Thoracic aorta (tissue), 2 donors: ENCODE measurements around the gene RAPH1. TPM values are rescaled to one million over a fixed set of nuclear protein-coding genes. Genes with fewer than 3 reads are reported as not detected.
"Not testable (repeated sequence)": the region's sequence is repeated elsewhere in the genome, so short reads cannot be mapped to it uniquely, and the experiment has no call there.

Source experiments
- ATAC-seq: fragments of 150-250 bp; one replicate; pipeline ENCODE4 v1.8.0; 2017; ENCODE audit warnings: low read depth; ENCODE audit not compliant: insufficient number of reproducible peaks, low FRiP score
- DNase-seq: peaks from one replicate; pipeline ENCODE4 v3.0.0-alpha.2; 2020; ENCODE audit warnings: low spot score
- H3K27ac ChIP-seq, 2 donors: fragments of 200-600 bp; sonication (generic); 1 replicate in 1 of 2; 2 replicates in 1 of 2; pipeline ENCODE4 v1.5.1; 2016; ENCODE audit warnings: mild to moderate bottlenecking in 2 of 2, moderate library complexity in 2 of 2
- H3K27me3 ChIP-seq: fragments of 200-600 bp; sonication (generic); replicated peaks from 2 replicates; pipeline ENCODE4 v1.6.0; 2016; ENCODE audit warnings: mild to moderate bottlenecking; ENCODE audit not compliant: insufficient read depth
- H3K36me3 ChIP-seq: fragments of 200-600 bp; sonication (generic); one replicate; pipeline ENCODE4 v1.5.1; 2016
- H3K4me1 ChIP-seq, 2 donors: fragments of 200-600 bp; sonication (generic); 1 replicate in 1 of 2; 2 replicates in 1 of 2; pipeline versions ENCODE4 v1.5.1 to v1.6.0; 2016; ENCODE audit warnings: low read depth in 2 of 2, mild to moderate bottlenecking in 1 of 2; ENCODE audit not compliant: control insufficient read depth in 1 of 2
- H3K4me3 ChIP-seq: fragments of 200-600 bp; sonication (generic); 2 replicates; pipeline ENCODE4 v1.5.1; 2016; ENCODE audit warnings: mild to moderate bottlenecking
- H3K9me3 ChIP-seq: fragments of 200-600 bp; sonication (generic); 2 replicates; pipeline ENCODE4 v1.5.1; 2016
- total RNA-seq, 2 donors: library from RNA; depleted of rRNA; stranded (reverse); fragments of >200 nt; gene quantifications; one replicate each; pipeline versions ENCODE4 v1.1.0 to v1.2.3, GENCODE V29; 2016
- TF ChIP-seq, protein P1 (sequence below): fragments of 200-600 bp; sonication (generic); IDR thresholded peaks from one replicate; pipeline ENCODE4 v1.5.1; 2019; ENCODE audit warnings: antibody characterized with exemption

Gene RAPH1
- total RNA-seq, 2 donors from 2014 or later, result 44.8 to 86.8 TPM

DNA sequence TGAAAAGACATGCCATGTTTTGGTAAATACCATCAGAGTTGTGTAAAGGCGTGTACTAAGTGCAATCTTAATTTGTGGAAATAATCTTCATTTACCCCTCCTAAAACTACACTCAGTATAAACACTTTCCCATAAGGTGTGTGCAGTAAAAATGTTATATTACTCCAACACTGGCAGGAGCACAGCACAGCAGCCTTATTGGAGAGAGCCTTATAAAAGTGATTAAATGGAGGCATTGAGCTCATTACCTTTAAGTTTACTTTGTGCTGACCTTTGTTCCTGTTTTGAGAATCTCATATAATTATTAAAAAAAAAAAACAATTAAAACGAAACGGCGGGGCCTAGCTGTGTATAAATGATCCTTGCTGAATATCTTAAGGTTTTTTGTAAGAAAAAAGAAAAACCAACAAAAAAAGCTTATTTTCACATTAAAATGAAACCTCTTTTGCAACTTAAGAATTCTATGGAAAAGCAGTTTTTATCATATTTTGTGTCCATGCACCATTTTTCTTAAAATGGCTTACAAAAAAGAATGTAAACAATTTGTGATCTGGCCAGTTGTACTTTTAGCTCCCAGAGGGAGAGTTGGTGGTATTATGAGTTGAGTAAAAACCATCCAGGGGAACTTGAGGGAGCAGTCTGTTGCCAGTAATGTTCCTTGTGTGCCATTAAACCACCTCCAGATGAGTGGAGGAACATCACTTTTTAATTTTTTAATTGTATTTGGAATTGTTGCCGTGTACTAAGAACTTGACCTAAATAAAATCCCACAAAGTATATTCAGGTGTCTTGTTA, 103.5 kb downstream of the RAPH1 start:
- DNase-seq, result no peak
- Histone ChIP-seq H3K9me3 (no peaks in the 10 kb centered on the region), H3K27me3 (no peaks in the 10 kb centered on the region), H3K36me3 (no peaks in the 10 kb centered on the region), H3K27ac (no peak overlapping the region), H3K4me1 (no peaks in the 10 kb centered on the region), H3K4me3 (no peak overlapping the region)
- ATAC-seq, result no peak
- TF ChIP-seq, protein P1, sequence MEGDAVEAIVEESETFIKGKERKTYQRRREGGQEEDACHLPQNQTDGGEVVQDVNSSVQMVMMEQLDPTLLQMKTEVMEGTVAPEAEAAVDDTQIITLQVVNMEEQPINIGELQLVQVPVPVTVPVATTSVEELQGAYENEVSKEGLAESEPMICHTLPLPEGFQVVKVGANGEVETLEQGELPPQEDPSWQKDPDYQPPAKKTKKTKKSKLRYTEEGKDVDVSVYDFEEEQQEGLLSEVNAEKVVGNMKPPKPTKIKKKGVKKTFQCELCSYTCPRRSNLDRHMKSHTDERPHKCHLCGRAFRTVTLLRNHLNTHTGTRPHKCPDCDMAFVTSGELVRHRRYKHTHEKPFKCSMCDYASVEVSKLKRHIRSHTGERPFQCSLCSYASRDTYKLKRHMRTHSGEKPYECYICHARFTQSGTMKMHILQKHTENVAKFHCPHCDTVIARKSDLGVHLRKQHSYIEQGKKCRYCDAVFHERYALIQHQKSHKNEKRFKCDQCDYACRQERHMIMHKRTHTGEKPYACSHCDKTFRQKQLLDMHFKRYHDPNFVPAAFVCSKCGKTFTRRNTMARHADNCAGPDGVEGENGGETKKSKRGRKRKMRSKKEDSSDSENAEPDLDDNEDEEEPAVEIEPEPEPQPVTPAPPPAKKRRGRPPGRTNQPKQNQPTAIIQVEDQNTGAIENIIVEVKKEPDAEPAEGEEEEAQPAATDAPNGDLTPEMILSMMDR, result no peak

DNA sequence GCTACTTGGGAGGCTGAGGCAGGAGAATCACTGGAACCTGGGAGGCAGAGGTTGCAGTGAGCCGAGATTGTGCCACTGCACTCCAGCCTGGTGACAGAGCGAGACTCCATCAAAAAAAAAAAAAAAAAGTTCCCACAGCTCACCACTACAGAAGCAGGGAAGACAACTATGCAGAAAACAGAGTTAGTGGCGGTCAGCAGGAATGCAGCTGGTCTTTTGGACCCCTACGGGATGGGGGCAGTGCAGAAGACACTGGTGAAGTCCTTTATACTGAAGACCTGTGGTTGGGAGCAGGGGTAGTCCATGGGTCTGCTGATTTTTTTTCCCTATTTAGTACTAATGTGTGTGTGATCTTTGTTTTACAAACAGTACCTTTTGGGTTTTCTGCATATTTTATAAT, 105.5 kb downstream of the RAPH1 start:
- not testable (repeated sequence) for H3K27ac ChIP-seq, H3K27me3 ChIP-seq, DNase-seq, H3K36me3 ChIP-seq, H3K4me3 ChIP-seq, H3K9me3 ChIP-seq, ATAC-seq, H3K4me1 ChIP-seq

DNA sequence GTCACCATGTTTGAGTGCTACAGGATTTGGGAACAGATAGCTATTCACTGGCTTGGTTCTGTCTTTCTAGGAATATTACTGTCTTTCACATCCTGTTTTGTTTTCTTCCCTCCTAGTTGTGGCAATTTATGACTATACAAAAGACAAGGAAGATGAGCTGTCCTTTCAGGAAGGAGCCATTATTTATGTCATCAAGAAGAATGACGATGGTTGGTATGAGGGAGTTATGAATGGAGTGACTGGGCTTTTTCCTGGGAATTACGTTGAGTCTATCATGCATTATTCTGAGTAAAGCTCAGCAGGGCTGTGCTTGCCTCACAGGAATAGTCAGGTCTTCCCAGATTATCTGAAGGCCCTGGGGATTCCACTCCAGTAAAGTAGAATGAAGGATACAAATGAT, 108.0 kb downstream of the RAPH1 start:
- Histone ChIP-seq H3K4me3 (no peak overlapping the region), H3K36me3 (peaks cover 3% of the 10 kb centered on the region), H3K27me3 (no peaks in the 10 kb centered on the region), H3K4me1 (no peaks in the 10 kb centered on the region), H3K9me3 (no peaks in the 10 kb centered on the region), H3K27ac (no peak overlapping the region)
- TF ChIP-seq, protein P1, result no peak
- no peak for DNase-seq
- ATAC-seq, result no peak

DNA sequence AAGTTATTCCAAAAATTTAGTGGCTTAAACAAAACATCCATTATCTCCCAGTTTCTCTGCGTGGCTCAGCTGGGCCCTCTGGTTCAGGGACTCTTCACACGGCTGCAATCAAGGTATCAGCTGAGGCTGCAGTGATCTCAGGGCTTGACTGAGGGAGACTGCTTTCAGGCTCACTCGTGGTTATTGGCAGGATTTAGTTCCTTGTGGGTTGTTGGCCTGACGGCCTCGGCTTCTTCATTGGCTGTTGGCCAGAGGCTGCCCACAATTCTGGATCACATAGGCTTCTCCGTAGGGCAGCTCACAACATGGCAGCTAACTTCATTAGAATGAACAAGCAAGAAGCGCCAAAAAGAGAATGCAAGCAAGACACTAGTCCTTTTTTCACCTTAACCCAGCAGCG, 116.8 kb downstream of the RAPH1 start:
- ATAC-seq (no peak), DNase-seq (no peak)
- no peak overlapping the region for H3K27ac ChIP-seq
- H3K27me3 ChIP-seq, result no peaks in the 10 kb centered on the region
- no peak overlapping the region for H3K4me3 ChIP-seq
- H3K9me3 ChIP-seq, result no peaks in the 10 kb centered on the region
- peaks cover 29% of the 10 kb centered on the region for H3K36me3 ChIP-seq
- H3K4me1 ChIP-seq, result no peaks in the 10 kb centered on the region
- TF ChIP-seq, protein P1, result no peak

DNA sequence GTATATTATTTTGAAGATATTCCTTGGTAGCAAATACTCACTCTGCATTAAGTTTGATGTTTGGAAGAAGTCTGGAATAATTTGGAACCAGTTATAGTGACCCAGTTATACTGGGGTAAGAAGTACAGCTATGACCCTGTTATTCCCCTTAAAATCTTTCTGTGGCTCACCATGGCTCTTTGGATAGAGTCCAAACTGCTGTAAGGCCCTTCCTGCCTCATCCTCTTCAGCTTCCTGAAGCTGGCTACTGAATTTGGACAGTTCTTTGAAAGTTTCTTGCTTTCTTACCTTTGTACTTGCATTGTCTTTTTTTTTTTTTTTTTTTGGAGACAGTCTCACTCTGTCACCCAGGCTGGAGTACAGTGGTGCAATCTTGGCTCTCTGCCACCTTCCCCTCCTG, 121.3 kb downstream of the RAPH1 start:
- ATAC-seq, result no peak
- Histone ChIP-seq H3K27me3 (no peaks in the 10 kb centered on the region), H3K36me3 (peaks cover 34% of the 10 kb centered on the region), H3K9me3 (no peaks in the 10 kb centered on the region), H3K27ac (no peak overlapping the region), H3K4me3 (no peak overlapping the region), H3K4me1 (peaks cover 4 to 14% of the 10 kb centered on the region in 2 donors)
- TF ChIP-seq, protein P1, result no peak
- DNase-seq, result no peak
